ENCODE measurements around the gene RENBP. TPM values are rescaled to one million over a fixed set of nuclear protein-coding genes. Genes with fewer than 3 reads are reported as not detected.

Gene RENBP
- total and polyA plus RNA-seq, 9 of the 15 experiments (the other 6 are each of a cell fraction or from before 2014, with no cell fraction given): 0.07 to 14.8 (median 10.6) TPM; not detected in 1

- TF ChIP-seq E2F1 (CRISPR knock-in tag; IDR thresholded peaks at IDR 0.05) (peak; percentile 74), ZNF740 (CRISPR knock-in tag; IDR thresholded peaks at IDR 0.05) (peak; percentile 98), ZNF740 (tag; IDR thresholded peaks at IDR 0.05) (peak in 1 of 2 experiments; percentile 96; a peak in 2 of 4 replicates), GTF2A2 (tag; IDR thresholded peaks at IDR 0.05) (peak; percentile 50; the same call in 1 of the 2 replicates), HOXB6 (CRISPR knock-in tag; IDR thresholded peaks at IDR 0.05; ENCODE audit: borderline replicate concordance) (no peak), POLR2B (IDR thresholded peaks at IDR 0.05; ENCODE audit: low read depth, partially characterized antibody) (peak; percentile 45), ZNF263 (CRISPR knock-in tag; IDR thresholded peaks at IDR 0.05; ENCODE audit: borderline replicate concordance) (peak; percentile 46), PPARD (CRISPR knock-in tag; IDR thresholded peaks at IDR 0.05) (no peak), E2F3 (CRISPR knock-in tag; IDR thresholded peaks at IDR 0.05) (peak; percentile 68; the same call in 1 of the 2 replicates), KAT7 (CRISPR knock-in tag; IDR thresholded peaks at IDR 0.05; ENCODE audit: borderline replicate concordance) (peak; percentile 96), CBFB (CRISPR knock-in tag; IDR thresholded peaks at IDR 0.05) (0 out of 2 replicates have a peak, but pooled peaks have one; percentile 44), RBM22 (IDR thresholded peaks at IDR 0.05; ENCODE audit: low read depth, low read length, poor library complexity, severe bottlenecking) (peak; percentile 75), ZNF584 (CRISPR knock-in tag; IDR thresholded peaks at IDR 0.05; ENCODE audit: low read depth) (peak; percentile 61; the same call in 1 of the 2 replicates), TBL1XR1 (IDR thresholded peaks at IDR 0.05; ENCODE audit: low read length in 2 of 2) (0 out of 4 replicates have a peak, but pooled peaks of 1 of the 2 experiments have one; percentile 8), NCOR1 (IDR thresholded peaks at IDR 0.05) (no peak), SMAD4 (CRISPR knock-in tag; conservative IDR thresholded peaks at IDR 0.05) (0 out of 2 replicates have a peak, but pooled peaks have one; percentile 67), BRD9 (IDR thresholded peaks at IDR 0.05; ENCODE audit: low read depth, partially characterized antibody) (peak; percentile 46), CUX1 (CRISPR knock-in tag; IDR thresholded peaks at IDR 0.05) (no peak), ARNT (IDR thresholded peaks at IDR 0.05) (0 out of 4 replicates have a peak, but pooled peaks of 1 of the 2 experiments have one; percentile 15)
Measured at GRCh38 chrX:153971450-153972367, 27.3 kb upstream of the RENBP start, which contains the start of gene HCFC1 (continued).
